HL-60 (cell line): ENCODE measurements around the gene ARHGEF6.

Source experiments
- CTCF ChIP-seq: IDR thresholded peaks from one replicate; pipeline ENCODE4 v1.5.1; 2011; ENCODE audit warnings: low read length, control low read depth, inconsistent platforms; ENCODE audit not compliant: insufficient read depth
- GABPA ChIP-seq: IDR thresholded peaks from 2 replicates; pipeline ENCODE4 v1.6.1; 2012; ENCODE audit warnings: low read depth

DNA sequence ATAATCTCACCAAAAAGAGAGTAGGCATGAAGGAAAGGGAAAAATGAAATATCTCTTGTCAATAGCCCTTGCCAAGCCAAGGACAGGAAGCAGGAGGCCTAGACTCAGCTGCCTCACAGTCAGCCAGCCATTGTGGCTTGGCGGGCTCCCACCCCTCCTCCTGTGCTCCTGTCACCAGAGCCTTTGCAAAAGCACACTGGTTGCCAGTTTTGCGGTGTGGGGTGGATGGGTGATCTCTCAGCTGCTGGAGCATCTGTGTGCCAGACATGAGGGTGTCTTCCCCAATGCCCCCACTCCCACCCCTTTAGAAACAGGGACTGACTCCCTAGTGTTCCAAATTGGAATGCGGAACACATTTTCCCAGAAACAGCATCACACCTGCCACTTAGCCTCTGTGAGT, 26.1 kb downstream of the ARHGEF6 start:
- TF ChIP-seq GABPA (no peak), CTCF (no peak)
